ENCODE results near the gene TUT7.

TUT7 gene

DNA sequence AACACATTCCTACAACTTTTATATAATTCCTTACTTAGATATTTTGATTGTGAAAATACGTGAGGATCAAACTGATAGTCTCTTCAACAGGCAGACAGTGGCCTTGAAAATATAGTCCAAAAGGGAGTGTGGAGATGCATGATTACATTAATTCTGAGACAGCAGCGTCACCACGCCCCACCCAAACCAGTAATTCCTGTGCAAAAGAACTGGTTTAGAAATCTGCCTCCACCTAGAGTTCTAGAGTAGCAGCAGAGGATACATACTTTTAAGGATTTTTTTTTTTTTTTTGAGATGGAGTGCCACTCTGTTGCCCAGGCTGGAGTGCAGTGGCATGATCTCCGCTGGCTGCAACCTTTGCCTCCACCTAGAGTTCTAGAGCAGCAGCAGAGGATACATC, 1.6 kb upstream of the TUT7 start:
- TF ChIP-seq, protein P1, sequence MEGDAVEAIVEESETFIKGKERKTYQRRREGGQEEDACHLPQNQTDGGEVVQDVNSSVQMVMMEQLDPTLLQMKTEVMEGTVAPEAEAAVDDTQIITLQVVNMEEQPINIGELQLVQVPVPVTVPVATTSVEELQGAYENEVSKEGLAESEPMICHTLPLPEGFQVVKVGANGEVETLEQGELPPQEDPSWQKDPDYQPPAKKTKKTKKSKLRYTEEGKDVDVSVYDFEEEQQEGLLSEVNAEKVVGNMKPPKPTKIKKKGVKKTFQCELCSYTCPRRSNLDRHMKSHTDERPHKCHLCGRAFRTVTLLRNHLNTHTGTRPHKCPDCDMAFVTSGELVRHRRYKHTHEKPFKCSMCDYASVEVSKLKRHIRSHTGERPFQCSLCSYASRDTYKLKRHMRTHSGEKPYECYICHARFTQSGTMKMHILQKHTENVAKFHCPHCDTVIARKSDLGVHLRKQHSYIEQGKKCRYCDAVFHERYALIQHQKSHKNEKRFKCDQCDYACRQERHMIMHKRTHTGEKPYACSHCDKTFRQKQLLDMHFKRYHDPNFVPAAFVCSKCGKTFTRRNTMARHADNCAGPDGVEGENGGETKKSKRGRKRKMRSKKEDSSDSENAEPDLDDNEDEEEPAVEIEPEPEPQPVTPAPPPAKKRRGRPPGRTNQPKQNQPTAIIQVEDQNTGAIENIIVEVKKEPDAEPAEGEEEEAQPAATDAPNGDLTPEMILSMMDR (IDR thresholded peaks at IDR 0.05; ENCODE audit: control insufficient read depth, insufficient read depth, low read depth, low read length, missing control alignments): no peak
- DNase-seq (ENCODE audit: low read depth): no peak
- no peak overlapping the region for H3K4me3 ChIP-seq (ENCODE audit: control insufficient read depth, low read depth, low read length)

DNA sequence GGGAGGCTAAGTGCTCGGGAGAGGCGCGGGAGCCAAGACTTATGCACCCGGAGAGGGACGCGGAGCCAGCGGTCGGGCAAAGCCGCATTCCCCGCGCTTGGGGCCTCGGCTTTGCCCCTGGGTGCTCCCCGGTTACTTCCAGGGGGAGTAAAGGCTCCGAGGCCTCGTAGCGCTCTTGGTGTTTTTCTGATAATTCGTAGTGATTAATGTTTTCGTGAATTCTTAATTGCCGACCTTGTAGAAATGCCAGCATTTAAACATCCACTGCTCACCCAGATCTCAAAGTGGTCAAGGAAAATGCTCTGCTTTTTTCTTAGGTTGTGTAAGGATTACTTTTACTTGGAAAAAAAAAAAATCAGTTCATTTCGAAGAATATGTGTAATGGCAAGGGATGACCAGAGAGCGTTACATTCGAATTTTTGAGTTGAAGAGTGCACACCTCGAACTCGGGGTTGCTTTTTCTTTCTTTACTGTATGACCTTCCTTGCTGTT, 654 bp upstream of the TUT7 start:
- peak overlapping the region; percentile 98 for H3K4me3 ChIP-seq (ENCODE audit: control insufficient read depth, low read depth, low read length)
- TF ChIP-seq, protein P1 (IDR thresholded peaks at IDR 0.05; ENCODE audit: control insufficient read depth, insufficient read depth, low read depth, low read length, missing control alignments): peak; percentile 9
- no peak for DNase-seq (ENCODE audit: low read depth)

- DNase-seq (ENCODE audit: low read depth): no peak
- TF ChIP-seq, protein P1 (IDR thresholded peaks at IDR 0.05; ENCODE audit: control insufficient read depth, insufficient read depth, low read depth, low read length, missing control alignments): no peak
- H3K4me3 ChIP-seq (ENCODE audit: control insufficient read depth, low read depth, low read length): peak overlapping the region; percentile 98
Measured at GRCh38 chr9:86353655-86354010, 577 bp downstream of the TUT7 start.

- H3K4me3 ChIP-seq (ENCODE audit: control insufficient read depth, low read depth, low read length): peak overlapping the region; percentile 98
- no peak for DNase-seq (ENCODE audit: low read depth)
- TF ChIP-seq, protein P1 (IDR thresholded peaks at IDR 0.05; ENCODE audit: control insufficient read depth, insufficient read depth, low read depth, low read length, missing control alignments): no peak
Measured at GRCh38 chr9:86352440-86353077, 1.7 kb downstream of the TUT7 start.

- peak overlapping the region; percentile 31 for H3K4me3 ChIP-seq (ENCODE audit: control insufficient read depth, low read depth, low read length)
- DNase-seq (ENCODE audit: low read depth): no peak
Measured at GRCh38 chr9:86351880-86352279, 2.3 kb downstream of the TUT7 start.

GRCh38 chr9:86350006-86350760, 4.0 kb downstream of the TUT7 start:
- TF ChIP-seq, protein P1 (IDR thresholded peaks at IDR 0.05; ENCODE audit: control insufficient read depth, insufficient read depth, low read depth, low read length, missing control alignments): no peak
- DNase-seq (ENCODE audit: low read depth): no peak
- H3K4me3 ChIP-seq (ENCODE audit: control insufficient read depth, low read depth, low read length): no peak overlapping the region

More at GRCh38 chr9:86351880-86352279, 2.3 kb downstream of the TUT7 start:
- TF ChIP-seq, protein P1 (IDR thresholded peaks at IDR 0.05; ENCODE audit: control insufficient read depth, insufficient read depth, low read depth, low read length, missing control alignments): no peak
